H1 (cell line): ENCODE data around the gene CACNG4. TPM values are rescaled to one million over a fixed set of nuclear protein-coding genes. Genes with fewer than 3 reads are reported as not detected.

Experiments used
- CHD1 ChIP-seq: IDR thresholded peaks from 2 replicates; pipeline ENCODE4 v1.6.1; 2012; ENCODE audit warnings: low read depth, low read length, improper control_type of control experiment
- CHD7 ChIP-seq: fragments of 300-600 bp; sonication (generic); IDR thresholded peaks from 2 replicates; pipeline ENCODE4 v1.7.1; 2012; ENCODE audit warnings: low read length, moderate library complexity, mild to moderate bottlenecking, inconsistent platforms; ENCODE audit not compliant: insufficient replicate concordance
- EP300 ChIP-seq, 2 experiments: IDR thresholded peaks; 1 replicate in 1 of 2; 2 replicates in 1 of 2; pipeline ENCODE4 v1.6.1; 2011 to 2012; ENCODE audit warnings: low read depth in 2 of 2, low read length in 2 of 2, mild to moderate bottlenecking in 2 of 2, borderline replicate concordance in 1 of 2, inconsistent platforms in 1 of 2, moderate library complexity in 1 of 2
- NANOG ChIP-seq: IDR thresholded peaks from 2 replicates; pipeline ENCODE4 v1.6.1; 2011; ENCODE audit warnings: low read length, low read depth, mild to moderate bottlenecking, inconsistent platforms; ENCODE audit not compliant: insufficient read depth, poor library complexity, severe bottlenecking
- polyA plus RNA-seq, 7 experiments: library from polyadenylated mRNA; depleted of rRNA in 3 of 7; stranded (reverse) in 5 of 7; unstranded in 2 of 7; fragments of >200 nt in 5 of 7; fragments of 200-250 nt in 2 of 7; gene quantifications; 1 replicate in 5 of 7; 2 replicates in 1 of 7; 4 replicates in 1 of 7; pipeline versions ENCODE4 v1.2.1 to v1.2.3, GENCODE V29; 2011 to 2013; ENCODE audit warnings: missing spikeins in 2 of 7, mixed read lengths in 2 of 7
- total RNA-seq: library from RNA; stranded (reverse); fragmentation: NEBNext Ultra II Directional; extraction: Animal tissue kit (Norgen Biotek cat#: 25700); gene quantifications from 2 replicates; pipeline ENCODE4 v1.2.1, GENCODE V29; 2021
- TF ChIP-seq, protein P1 (sequence below), 3 experiments: IDR thresholded peaks; 1 replicate in 2 of 3; 2 replicates in 1 of 3; pipeline versions ENCODE4 v1.5.1 to v1.6.1; 2011; ENCODE audit warnings: low read length in 3 of 3, mild to moderate bottlenecking in 3 of 3, inconsistent platforms in 2 of 3, low read depth in 1 of 3, moderate library complexity in 1 of 3; ENCODE audit not compliant: insufficient read depth in 1 of 3; ENCODE audit errors: control extremely low read depth in 1 of 3

CACNG4 gene
- total and polyA plus RNA-seq, 2 of the 8 experiments (the other 6 are each of a cell fraction or from before 2014, with no cell fraction given), result 3.6 to 5.6 TPM

DNA sequence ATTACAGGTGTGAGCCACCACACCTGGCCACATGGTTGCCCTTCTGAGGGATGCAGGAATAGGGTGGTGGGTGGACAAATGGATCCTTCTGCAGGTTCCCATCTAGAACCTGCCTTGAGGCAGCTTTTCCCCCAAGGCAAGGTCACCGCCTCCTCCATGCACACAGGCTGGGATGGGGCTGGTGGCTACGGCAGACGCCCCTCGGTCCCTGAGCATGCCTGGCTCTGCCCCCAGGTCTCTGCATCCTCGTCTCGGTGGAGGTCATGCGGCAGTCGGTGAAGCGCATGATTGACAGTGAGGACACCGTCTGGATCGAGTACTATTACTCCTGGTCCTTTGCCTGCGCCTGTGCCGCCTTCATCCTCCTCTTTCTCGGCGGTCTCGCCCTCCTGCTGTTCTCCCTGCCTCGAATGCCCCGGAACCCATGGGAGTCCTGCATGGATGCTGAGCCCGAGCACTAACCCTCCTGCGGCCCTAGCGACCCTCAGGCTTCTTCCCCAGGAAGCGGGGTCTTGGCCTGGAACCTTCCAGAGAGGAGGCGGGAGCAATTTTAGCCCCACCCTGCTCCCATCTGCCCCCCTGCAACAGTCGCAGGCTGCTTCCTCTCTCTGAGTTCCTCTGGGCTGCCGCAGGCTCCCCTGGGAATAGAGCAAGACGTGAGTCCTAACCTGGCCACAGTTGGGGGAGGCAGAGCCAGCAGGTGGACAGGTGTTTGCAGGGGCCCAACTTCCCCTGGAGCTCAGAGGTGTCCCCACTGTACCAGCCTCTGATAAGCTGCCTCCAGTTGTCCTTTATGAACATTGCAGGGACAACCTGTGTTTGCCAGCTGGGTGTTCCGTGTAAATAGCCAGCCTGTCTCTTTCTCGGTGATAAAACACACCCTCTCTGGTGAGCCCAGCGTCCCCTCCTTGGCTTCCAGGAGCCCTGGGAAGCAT is 91.6 kb downstream of the CACNG4 start (continued):
- TF ChIP-seq CHD7, result no peak
- no peak for TF ChIP-seq CHD1
- TF ChIP-seq, protein P1, sequence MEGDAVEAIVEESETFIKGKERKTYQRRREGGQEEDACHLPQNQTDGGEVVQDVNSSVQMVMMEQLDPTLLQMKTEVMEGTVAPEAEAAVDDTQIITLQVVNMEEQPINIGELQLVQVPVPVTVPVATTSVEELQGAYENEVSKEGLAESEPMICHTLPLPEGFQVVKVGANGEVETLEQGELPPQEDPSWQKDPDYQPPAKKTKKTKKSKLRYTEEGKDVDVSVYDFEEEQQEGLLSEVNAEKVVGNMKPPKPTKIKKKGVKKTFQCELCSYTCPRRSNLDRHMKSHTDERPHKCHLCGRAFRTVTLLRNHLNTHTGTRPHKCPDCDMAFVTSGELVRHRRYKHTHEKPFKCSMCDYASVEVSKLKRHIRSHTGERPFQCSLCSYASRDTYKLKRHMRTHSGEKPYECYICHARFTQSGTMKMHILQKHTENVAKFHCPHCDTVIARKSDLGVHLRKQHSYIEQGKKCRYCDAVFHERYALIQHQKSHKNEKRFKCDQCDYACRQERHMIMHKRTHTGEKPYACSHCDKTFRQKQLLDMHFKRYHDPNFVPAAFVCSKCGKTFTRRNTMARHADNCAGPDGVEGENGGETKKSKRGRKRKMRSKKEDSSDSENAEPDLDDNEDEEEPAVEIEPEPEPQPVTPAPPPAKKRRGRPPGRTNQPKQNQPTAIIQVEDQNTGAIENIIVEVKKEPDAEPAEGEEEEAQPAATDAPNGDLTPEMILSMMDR (IDR thresholded peaks at IDR 0.05; ENCODE audit: control extremely low read depth in 1 of 3, insufficient read depth in 1 of 3, low read depth in 1 of 3, low read length in 3 of 3), result no peak
- TF ChIP-seq NANOG, result no peak
- TF ChIP-seq EP300 (IDR thresholded peaks at IDR 0.05; ENCODE audit: borderline replicate concordance in 1 of 2, low read depth in 2 of 2, low read length in 2 of 2), result no peak
